ENCODE results near the gene NCKAP5. TPM values are rescaled to one million over a fixed set of nuclear protein-coding genes. Genes with fewer than 3 reads are reported as not detected.
A peak's percentile ranks its signal among the peaks of the same experiment; 100 is the strongest.

Gene NCKAP5
- 1 to 10 TPM; 2.0 to 7.1 TPM for total RNA-seq

DNA sequence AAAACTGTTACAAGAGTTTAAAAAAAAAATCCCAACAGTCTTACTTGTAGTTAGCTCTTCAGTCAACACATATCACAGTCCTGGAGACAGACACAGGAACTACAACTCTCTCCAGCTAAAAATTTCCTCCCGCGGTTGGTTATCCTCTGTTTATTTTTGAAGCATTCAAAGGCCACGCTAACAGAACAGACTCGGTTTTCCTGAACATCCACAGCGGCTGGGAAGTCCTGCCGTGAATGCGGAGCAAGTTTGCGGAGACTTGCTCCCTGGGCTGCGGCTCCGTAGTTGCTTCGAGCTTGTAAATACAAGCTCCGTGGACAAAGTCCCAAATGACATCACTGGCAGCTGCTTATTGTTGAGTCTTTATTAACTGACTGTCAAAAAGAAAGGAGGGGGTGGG, at the start of gene NCKAP5:
Gene NCKAP5 (minus strand): TSS at position 292 of the 400 bp plus-strand sequence. CDS start 50,937 bp downstream, outside the sequence.
- TF ChIP-seq POLR2A (IDR thresholded peaks at IDR 0.05) (no peak), POLR2AphosphoS5 (IDR thresholded peaks at IDR 0.05) (peak; percentile 30)
- TF ChIP-seq, protein P1, sequence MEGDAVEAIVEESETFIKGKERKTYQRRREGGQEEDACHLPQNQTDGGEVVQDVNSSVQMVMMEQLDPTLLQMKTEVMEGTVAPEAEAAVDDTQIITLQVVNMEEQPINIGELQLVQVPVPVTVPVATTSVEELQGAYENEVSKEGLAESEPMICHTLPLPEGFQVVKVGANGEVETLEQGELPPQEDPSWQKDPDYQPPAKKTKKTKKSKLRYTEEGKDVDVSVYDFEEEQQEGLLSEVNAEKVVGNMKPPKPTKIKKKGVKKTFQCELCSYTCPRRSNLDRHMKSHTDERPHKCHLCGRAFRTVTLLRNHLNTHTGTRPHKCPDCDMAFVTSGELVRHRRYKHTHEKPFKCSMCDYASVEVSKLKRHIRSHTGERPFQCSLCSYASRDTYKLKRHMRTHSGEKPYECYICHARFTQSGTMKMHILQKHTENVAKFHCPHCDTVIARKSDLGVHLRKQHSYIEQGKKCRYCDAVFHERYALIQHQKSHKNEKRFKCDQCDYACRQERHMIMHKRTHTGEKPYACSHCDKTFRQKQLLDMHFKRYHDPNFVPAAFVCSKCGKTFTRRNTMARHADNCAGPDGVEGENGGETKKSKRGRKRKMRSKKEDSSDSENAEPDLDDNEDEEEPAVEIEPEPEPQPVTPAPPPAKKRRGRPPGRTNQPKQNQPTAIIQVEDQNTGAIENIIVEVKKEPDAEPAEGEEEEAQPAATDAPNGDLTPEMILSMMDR (IDR thresholded peaks at IDR 0.05) = peak in 1 of 4 experiments; percentile 10
- no peaks in the 10 kb centered on the region for H3K27me3 ChIP-seq (replicated peaks; ENCODE audit: insufficient read depth)
- under 1% methylated on average over 12 of the region's 12 CpGs for WGBS
- H3K4me1 ChIP-seq (replicated peaks) = peaks cover 5% of the 10 kb centered on the region
- H3K27ac ChIP-seq = peak within 1 kb of the TSS; percentile 27 to 41
- no peaks in the 10 kb centered on the region for H3K9me3 ChIP-seq
- peak within 1 kb of the TSS; percentile 6 to 17 for H3K4me3 ChIP-seq
- intact Hi-C loops (cut with DNase I) = loop anchor here (10.0 kb wide), 1 partner anchor 923 kb away; no protein-coding TSS in a partner anchor
- H3K36me3 ChIP-seq = no peaks in the 10 kb centered on the region
- peak; percentile 44 for DNase-seq (ENCODE audit: low spot score)

DNA sequence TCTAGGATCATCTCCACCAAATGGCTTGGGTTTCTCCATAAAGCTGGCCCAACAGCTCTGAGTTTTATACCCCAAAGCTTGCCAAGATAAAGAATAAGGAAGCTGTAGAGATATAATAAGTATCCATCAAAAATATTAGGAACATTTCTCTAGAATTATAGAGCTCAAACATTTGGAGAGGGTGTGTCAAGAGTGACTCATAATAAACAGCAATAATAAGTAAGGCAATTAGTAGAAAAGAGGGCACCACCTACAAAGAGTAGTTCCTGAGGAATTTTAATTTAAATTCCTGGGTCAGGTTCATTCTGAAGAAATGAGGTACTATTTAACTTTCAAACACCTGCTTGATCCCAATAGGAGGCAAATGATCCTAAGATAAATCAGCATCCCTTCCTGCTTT, 41.4 kb upstream of the NCKAP5 start:
- DNase-seq (ENCODE audit: low spot score) = no peak
- Histone ChIP-seq H3K27me3 (replicated peaks; ENCODE audit: insufficient read depth) (no peaks in the 10 kb centered on the region), H3K27ac (no peak overlapping the region), H3K9me3 (no peaks in the 10 kb centered on the region), H3K4me1 (replicated peaks) (no peaks in the 10 kb centered on the region), H3K36me3 (no peaks in the 10 kb centered on the region), H3K4me3 (no peak overlapping the region)
- intact Hi-C loops (cut with DNase I) = no loop called here
- TF ChIP-seq, protein P1 (IDR thresholded peaks at IDR 0.05) = no peak
- TF ChIP-seq POLR2A (IDR thresholded peaks at IDR 0.05) = no peak
- no peak for TF ChIP-seq POLR2AphosphoS5 (IDR thresholded peaks at IDR 0.05)

DNA sequence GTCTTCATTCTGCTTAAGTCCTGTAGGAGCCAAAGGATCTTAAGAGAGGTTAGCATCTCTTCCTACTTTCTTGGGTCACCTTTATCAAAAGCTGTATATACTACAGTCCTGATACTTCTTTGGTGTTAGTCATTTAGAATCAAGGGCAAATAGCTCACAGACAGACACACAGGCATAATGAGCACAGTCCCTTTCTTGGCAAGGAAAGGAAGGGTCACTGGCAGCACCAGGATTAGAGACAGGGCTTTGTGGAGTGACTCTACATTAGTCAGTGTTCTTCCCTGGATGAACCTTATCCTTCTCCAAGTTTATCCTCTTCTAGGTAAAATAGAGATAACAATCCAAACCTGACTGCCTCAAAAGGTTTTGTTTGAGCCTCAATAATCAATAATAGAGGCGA, 40.0 kb upstream of the NCKAP5 start:
- Histone ChIP-seq H3K36me3 (no peaks in the 10 kb centered on the region), H3K27ac (no peak overlapping the region), H3K9me3 (no peaks in the 10 kb centered on the region), H3K27me3 (replicated peaks; ENCODE audit: insufficient read depth) (no peaks in the 10 kb centered on the region), H3K4me3 (no peak overlapping the region), H3K4me1 (replicated peaks) (no peaks in the 10 kb centered on the region)
- TF ChIP-seq, protein P1 (IDR thresholded peaks at IDR 0.05) = no peak
- TF ChIP-seq POLR2AphosphoS5 (IDR thresholded peaks at IDR 0.05) = no peak
- TF ChIP-seq POLR2A (IDR thresholded peaks at IDR 0.05) = no peak
- no peak for DNase-seq (ENCODE audit: low spot score)
- WGBS = 100% methylated on average over 1 of the region's 1 CpG
- intact Hi-C loops (cut with DNase I) = no loop called here

DNA sequence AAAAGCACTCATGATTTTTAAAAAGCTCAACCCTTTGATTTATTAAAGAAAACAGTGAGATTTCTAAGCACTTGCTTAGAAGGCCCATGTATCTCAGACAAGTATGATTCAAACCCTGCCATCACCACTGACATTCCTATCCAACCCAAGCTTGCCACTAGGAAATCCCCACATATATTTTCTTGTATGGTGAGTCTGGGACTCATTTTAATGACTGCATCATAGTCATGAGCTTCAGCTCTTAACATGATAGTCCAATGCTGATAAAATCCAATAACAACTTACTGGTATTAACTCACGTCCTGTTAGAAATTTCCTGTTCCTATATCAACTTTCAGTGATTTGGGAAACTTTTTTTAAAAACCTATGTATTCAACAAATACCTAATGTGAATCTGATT, 39.4 kb upstream of the NCKAP5 start:
- no peaks in the 10 kb centered on the region for H3K27me3 ChIP-seq (replicated peaks; ENCODE audit: insufficient read depth)
- H3K4me3 ChIP-seq = no peak overlapping the region
- no peak overlapping the region for H3K27ac ChIP-seq
- intact Hi-C loops (cut with DNase I) = no loop called here
- no peaks in the 10 kb centered on the region for H3K9me3 ChIP-seq
- no peaks in the 10 kb centered on the region for H3K4me1 ChIP-seq (replicated peaks)
- DNase-seq (ENCODE audit: low spot score) = no peak
- no peaks in the 10 kb centered on the region for H3K36me3 ChIP-seq
- WGBS = 81% methylated on average over 1 of the region's 1 CpG
- TF ChIP-seq POLR2AphosphoS5 (IDR thresholded peaks at IDR 0.05) = no peak
- TF ChIP-seq, protein P1 (IDR thresholded peaks at IDR 0.05) = no peak
- no peak for TF ChIP-seq POLR2A (IDR thresholded peaks at IDR 0.05)

DNA sequence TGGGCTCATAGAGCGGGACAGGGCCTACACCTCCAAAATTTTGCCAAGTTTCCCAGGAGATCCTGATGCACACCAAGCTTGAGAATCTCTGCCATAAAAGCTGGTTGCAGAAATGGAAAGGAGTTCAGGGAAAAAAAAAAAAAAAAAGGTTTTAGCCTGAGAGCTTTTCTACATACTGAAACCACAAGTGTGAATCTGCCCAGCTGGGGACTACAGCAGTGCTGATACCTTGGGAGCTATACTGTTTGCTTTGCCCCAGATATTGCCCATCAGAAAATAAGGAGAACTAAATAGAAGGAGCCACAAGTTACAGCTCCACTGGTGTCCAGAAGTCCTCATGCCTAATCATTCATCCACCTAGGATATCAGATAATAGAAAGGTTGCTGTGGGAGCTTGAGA, 38.4 kb upstream of the NCKAP5 start:
- Histone ChIP-seq H3K27me3 (replicated peaks; ENCODE audit: insufficient read depth) (no peaks in the 10 kb centered on the region), H3K36me3 (no peaks in the 10 kb centered on the region), H3K4me1 (replicated peaks) (no peaks in the 10 kb centered on the region), H3K9me3 (no peaks in the 10 kb centered on the region), H3K4me3 (no peak overlapping the region), H3K27ac (no peak overlapping the region)
- no peak for TF ChIP-seq POLR2AphosphoS5 (IDR thresholded peaks at IDR 0.05)
- TF ChIP-seq, protein P1 (IDR thresholded peaks at IDR 0.05) = no peak
- no peak for TF ChIP-seq POLR2A (IDR thresholded peaks at IDR 0.05)
- 88% methylated on average over 1 of the region's 1 CpG for WGBS
- DNase-seq (ENCODE audit: low spot score) = no peak
- intact Hi-C loops (cut with DNase I) = no loop called here

Measured in prostate gland (tissue), 2 donors.